ENCODE results near the gene AMDHD2. TPM values are rescaled to one million over a fixed set of nuclear protein-coding genes. Genes with fewer than 3 reads are reported as not detected.

The AMDHD2 gene
- total and polyA plus RNA-seq, 2 of the 13 experiments (the other 11 are each of a cell fraction or from before 2014, with no cell fraction given): 33.5 to 39.1 TPM

DNA sequence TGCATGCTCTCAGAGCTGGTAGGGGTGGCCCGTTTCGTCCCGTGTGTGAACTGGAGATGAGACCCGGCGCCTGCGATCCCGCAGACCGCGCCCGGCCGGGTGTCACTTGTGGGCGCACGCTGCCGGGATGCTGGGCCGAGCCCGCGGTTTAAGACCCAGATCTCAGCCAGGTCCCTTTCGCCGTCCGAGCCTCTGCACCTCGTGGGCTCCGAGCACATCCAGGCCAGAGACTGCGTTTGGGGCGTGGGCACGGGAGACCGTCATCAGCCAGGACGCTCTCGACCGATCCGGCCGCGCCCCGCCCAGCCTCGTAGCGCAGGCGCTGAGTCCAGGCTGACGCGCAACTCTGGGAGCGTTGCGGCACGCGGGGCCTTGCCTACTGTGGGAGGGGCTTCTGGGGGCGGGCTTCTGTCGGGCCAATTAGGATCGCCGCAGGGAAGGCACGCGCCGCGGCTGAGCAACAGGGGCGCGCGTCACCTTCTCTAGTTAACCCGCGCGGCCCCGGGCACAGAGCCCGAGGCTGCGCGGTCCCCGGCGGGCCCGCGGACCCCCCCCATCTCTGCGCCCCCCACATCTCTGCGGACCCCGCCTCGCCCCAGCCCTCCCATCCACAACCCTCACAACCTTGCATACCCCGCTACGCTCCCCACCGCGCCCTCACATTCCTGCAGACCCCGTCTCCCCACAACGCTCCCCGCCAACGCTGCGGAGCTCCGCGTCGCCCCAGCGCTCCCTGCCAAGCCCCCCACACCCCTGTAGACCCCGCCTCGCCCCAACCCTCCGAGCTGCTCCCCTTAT lies 11.7 kb downstream of the AMDHD2 start (continued):
- TF ChIP-seq, protein P1, sequence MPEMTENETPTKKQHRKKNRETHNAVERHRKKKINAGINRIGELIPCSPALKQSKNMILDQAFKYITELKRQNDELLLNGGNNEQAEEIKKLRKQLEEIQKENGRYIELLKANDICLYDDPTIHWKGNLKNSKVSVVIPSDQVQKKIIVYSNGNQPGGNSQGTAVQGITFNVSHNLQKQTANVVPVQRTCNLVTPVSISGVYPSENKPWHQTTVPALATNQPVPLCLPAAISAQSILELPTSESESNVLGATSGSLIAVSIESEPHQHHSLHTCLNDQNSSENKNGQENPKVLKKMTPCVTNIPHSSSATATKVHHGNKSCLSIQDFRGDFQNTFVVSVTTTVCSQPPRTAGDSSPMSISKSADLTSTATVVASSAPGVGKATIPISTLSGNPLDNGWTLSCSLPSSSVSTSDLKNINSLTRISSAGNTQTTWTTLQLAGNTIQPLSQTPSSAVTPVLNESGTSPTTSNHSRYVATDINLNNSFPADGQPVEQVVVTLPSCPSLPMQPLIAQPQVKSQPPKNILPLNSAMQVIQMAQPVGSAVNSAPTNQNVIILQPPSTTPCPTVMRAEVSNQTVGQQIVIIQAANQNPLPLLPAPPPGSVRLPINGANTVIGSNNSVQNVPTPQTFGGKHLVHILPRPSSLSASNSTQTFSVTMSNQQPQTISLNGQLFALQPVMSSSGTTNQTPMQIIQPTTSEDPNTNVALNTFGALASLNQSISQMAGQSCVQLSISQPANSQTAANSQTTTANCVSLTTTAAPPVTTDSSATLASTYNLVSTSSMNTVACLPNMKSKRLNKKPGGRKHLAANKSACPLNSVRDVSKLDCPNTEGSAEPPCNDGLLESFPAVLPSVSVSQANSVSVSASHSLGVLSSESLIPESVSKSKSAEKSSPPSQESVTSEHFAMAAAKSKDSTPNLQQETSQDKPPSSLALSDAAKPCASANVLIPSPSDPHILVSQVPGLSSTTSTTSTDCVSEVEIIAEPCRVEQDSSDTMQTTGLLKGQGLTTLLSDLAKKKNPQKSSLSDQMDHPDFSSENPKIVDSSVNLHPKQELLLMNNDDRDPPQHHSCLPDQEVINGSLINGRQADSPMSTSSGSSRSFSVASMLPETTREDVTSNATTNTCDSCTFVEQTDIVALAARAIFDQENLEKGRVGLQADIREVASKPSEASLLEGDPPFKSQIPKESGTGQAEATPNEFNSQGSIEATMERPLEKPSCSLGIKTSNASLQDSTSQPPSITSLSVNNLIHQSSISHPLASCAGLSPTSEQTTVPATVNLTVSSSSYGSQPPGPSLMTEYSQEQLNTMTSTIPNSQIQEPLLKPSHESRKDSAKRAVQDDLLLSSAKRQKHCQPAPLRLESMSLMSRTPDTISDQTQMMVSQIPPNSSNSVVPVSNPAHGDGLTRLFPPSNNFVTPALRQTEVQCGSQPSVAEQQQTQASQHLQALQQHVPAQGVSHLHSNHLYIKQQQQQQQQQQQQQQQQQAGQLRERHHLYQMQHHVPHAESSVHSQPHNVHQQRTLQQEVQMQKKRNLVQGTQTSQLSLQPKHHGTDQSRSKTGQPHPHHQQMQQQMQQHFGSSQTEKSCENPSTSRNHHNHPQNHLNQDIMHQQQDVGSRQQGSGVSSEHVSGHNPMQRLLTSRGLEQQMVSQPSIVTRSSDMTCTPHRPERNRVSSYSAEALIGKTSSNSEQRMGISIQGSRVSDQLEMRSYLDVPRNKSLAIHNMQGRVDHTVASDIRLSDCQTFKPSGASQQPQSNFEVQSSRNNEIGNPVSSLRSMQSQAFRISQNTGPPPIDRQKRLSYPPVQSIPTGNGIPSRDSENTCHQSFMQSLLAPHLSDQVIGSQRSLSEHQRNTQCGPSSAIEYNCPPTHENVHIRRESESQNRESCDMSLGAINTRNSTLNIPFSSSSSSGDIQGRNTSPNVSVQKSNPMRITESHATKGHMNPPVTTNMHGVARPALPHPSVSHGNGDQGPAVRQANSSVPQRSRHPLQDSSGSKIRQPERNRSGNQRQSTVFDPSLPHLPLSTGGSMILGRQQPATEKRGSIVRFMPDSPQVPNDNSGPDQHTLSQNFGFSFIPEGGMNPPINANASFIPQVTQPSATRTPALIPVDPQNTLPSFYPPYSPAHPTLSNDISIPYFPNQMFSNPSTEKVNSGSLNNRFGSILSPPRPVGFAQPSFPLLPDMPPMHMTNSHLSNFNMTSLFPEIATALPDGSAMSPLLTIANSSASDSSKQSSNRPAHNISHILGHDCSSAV (CRISPR knock-in tag; IDR thresholded peaks at IDR 0.05; ENCODE audit: borderline replicate concordance): no peak; the same call in 1 of the 2 replicates
- TF ChIP-seq JARID2 (CRISPR knock-in tag; IDR thresholded peaks at IDR 0.05; ENCODE audit: insufficient replicate concordance): peak; percentile 36
- TF ChIP-seq RARG (CRISPR knock-in tag; IDR thresholded peaks at IDR 0.05; ENCODE audit: low read depth): no peak
- TF ChIP-seq BORCS8-MEF2B (CRISPR knock-in tag; IDR thresholded peaks at IDR 0.05): no peak
- peak; percentile 44; the same call in 1 of the 2 replicates for TF ChIP-seq KAT7 (CRISPR knock-in tag; IDR thresholded peaks at IDR 0.05; ENCODE audit: borderline replicate concordance)
- TF ChIP-seq KAT2B (IDR thresholded peaks at IDR 0.05; ENCODE audit: borderline replicate concordance, low read depth, low read length): no peak
- peak; percentile 76 for TF ChIP-seq MAZ (IDR thresholded peaks at IDR 0.05; ENCODE audit: borderline replicate concordance, low read depth, low read length)
- TF ChIP-seq MAZ (CRISPR knock-in tag; IDR thresholded peaks at IDR 0.05; ENCODE audit: low read depth): peak; percentile 86
- no peak for TF ChIP-seq NR2F6 (IDR thresholded peaks at IDR 0.05)
- TF ChIP-seq NR2F6 (CRISPR knock-in tag; IDR thresholded peaks at IDR 0.05): 0 out of 2 replicates have a peak, but pooled peaks have one; percentile 46
- TF ChIP-seq ZNF382 (CRISPR knock-in tag; IDR thresholded peaks at IDR 0.05; ENCODE audit: borderline replicate concordance): no peak
- TF ChIP-seq, protein P2, sequence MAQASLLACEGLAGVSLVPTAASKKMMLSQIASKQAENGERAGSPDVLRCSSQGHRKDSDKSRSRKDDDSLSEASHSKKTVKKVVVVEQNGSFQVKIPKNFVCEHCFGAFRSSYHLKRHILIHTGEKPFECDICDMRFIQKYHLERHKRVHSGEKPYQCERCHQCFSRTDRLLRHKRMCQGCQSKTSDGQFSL (CRISPR knock-in tag; IDR thresholded peaks at IDR 0.05): peak; percentile 87
- TF ChIP-seq RFX5 (IDR thresholded peaks at IDR 0.05; ENCODE audit: low read depth, low read length): no peak; the same call in 1 of the 2 replicates
- peak; percentile 83; the same call in 1 of the 2 replicates for TF ChIP-seq KLF15 (CRISPR knock-in tag; IDR thresholded peaks at IDR 0.05; ENCODE audit: borderline replicate concordance)
- TF ChIP-seq ZNF546 (CRISPR knock-in tag; conservative IDR thresholded peaks at IDR 0.05): peak; percentile 73; the same call in 1 of the 2 replicates
- TF ChIP-seq, protein P3, sequence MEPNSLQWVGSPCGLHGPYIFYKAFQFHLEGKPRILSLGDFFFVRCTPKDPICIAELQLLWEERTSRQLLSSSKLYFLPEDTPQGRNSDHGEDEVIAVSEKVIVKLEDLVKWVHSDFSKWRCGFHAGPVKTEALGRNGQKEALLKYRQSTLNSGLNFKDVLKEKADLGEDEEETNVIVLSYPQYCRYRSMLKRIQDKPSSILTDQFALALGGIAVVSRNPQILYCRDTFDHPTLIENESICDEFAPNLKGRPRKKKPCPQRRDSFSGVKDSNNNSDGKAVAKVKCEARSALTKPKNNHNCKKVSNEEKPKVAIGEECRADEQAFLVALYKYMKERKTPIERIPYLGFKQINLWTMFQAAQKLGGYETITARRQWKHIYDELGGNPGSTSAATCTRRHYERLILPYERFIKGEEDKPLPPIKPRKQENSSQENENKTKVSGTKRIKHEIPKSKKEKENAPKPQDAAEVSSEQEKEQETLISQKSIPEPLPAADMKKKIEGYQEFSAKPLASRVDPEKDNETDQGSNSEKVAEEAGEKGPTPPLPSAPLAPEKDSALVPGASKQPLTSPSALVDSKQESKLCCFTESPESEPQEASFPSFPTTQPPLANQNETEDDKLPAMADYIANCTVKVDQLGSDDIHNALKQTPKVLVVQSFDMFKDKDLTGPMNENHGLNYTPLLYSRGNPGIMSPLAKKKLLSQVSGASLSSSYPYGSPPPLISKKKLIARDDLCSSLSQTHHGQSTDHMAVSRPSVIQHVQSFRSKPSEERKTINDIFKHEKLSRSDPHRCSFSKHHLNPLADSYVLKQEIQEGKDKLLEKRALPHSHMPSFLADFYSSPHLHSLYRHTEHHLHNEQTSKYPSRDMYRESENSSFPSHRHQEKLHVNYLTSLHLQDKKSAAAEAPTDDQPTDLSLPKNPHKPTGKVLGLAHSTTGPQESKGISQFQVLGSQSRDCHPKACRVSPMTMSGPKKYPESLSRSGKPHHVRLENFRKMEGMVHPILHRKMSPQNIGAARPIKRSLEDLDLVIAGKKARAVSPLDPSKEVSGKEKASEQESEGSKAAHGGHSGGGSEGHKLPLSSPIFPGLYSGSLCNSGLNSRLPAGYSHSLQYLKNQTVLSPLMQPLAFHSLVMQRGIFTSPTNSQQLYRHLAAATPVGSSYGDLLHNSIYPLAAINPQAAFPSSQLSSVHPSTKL (CRISPR knock-in tag; IDR thresholded peaks at IDR 0.05): no peak; the same call in 1 of the 2 replicates
- peak; percentile 77; the same call in 1 of the 2 replicates for TF ChIP-seq DNMT1 (CRISPR knock-in tag; IDR thresholded peaks at IDR 0.05)
